GM12878 (cell line): ENCODE results near the gene CLDN9. TPM values are rescaled to one million over a fixed set of nuclear protein-coding genes. Genes with fewer than 3 reads are reported as not detected.
A peak's percentile ranks its signal among the peaks of the same experiment; 100 is the strongest.

ENCODE experiments used
- E2F8 ChIP-seq: fragments of 450-650 bp; IDR thresholded peaks from 2 replicates; pipeline ENCODE4 v1.6.1; 2018; ENCODE audit warnings: mild to moderate bottlenecking, low read depth, moderate library complexity; ENCODE audit not compliant: partially characterized antibody
- EP300 ChIP-seq, 2 experiments: fragments of 150-350 bp in 1 of 2; IDR thresholded peaks; 2 replicates each; pipeline ENCODE4 v1.6.1; 2011 to 2012; ENCODE audit warnings: low read depth in 2 of 2, low read length in 2 of 2, borderline replicate concordance in 1 of 2, improper control_type of control experiment in 1 of 2, inconsistent platforms in 1 of 2; ENCODE audit not compliant: control insufficient read depth in 1 of 2
- FOS ChIP-seq: IDR thresholded peaks from 3 replicates; pipeline ENCODE4 v1.6.1; 2011; ENCODE audit warnings: borderline replicate concordance; ENCODE audit not compliant: insufficient read length; ENCODE audit errors: extremely low read depth
- JUNB ChIP-seq: IDR thresholded peaks from 2 replicates; pipeline ENCODE4 v1.6.1; 2016; ENCODE audit warnings: antibody characterized with exemption, mild to moderate bottlenecking
- RAD21 ChIP-seq: IDR thresholded peaks from 2 replicates; pipeline ENCODE4 v1.6.1; 2011; ENCODE audit warnings: mild to moderate bottlenecking, low read depth, low read length, moderate library complexity; ENCODE audit not compliant: insufficient read depth
- RB1 ChIP-seq: fragments of 450-650 bp; formaldehyde crosslinking; IDR thresholded peaks from 2 replicates; pipeline ENCODE4 v1.6.1; 2017; ENCODE audit warnings: mild to moderate bottlenecking, borderline replicate concordance
- RBBP5 ChIP-seq: fragments of 200-600 bp; sonication (generic); conservative IDR thresholded peaks from 2 replicates; pipeline ENCODE4 v1.6.1; 2016
- RELB ChIP-seq: fragments of 450-650 bp; IDR thresholded peaks from 2 replicates; pipeline ENCODE4 v1.6.1; 2017; ENCODE audit warnings: low read depth, mild to moderate bottlenecking, moderate library complexity
- RUNX3 ChIP-seq: IDR thresholded peaks from 2 replicates; pipeline ENCODE4 v1.6.1; 2012; ENCODE audit warnings: low read length, inconsistent platforms
- SKIL ChIP-seq: fragments of 450-650 bp; IDR thresholded peaks from 2 replicates; pipeline ENCODE4 v1.6.1; 2017; ENCODE audit warnings: mild to moderate bottlenecking, low read depth, inconsistent platforms; ENCODE audit not compliant: poor library complexity, severe bottlenecking
- SUZ12 ChIP-seq: fragments of 200-600 bp; sonication (generic); IDR thresholded peaks from one replicate; pipeline ENCODE4 v1.6.1; 2018; ENCODE audit warnings: antibody characterized with exemption, mild to moderate bottlenecking; ENCODE audit not compliant: unreplicated experiment
- ZBTB33 ChIP-seq: fragments of 450-650 bp; IDR thresholded peaks from 2 replicates; pipeline ENCODE4 v1.6.1; 2017; ENCODE audit warnings: mild to moderate bottlenecking
- polyA plus RNA-seq, 11 experiments: library from polyadenylated mRNA; depleted of rRNA in 4 of 11; unstranded in 6 of 11; stranded (reverse) in 5 of 11; fragments of >200 nt; fragmentation: Nextera tagmentation in 4 of 11; fragmentation: Illumina TruSeq in 1 of 11; extraction: Ambion mirVana in 4 of 11; extraction: Trizol in 1 of 11; gene quantifications; 1 replicate in 1 of 11; 2 replicates in 10 of 11; pipeline versions ENCODE4 v1.2.1 to v1.2.3, GENCODE V29; 2011 to 2016; ENCODE audit warnings: inconsistent platforms in 2 of 11, missing spikeins in 2 of 11, low read depth in 1 of 11
- total RNA-seq, 4 experiments: library from RNA; depleted of rRNA in 3 of 4; stranded (reverse); fragments of >200 nt in 3 of 4; fragmentation: Illumina TruSeq in 1 of 4; extraction: Trizol in 1 of 4; gene quantifications; 2 replicates each; pipeline versions ENCODE4 v1.2.1 to v1.2.3, GENCODE V29; 2013 to 2021

CLDN9 gene
- total and polyA plus RNA-seq, 10 of the 15 experiments (the other 5 are each of a cell fraction or from before 2014, with no cell fraction given) = not detected

- TF ChIP-seq ZBTB33 (no peak), RELB (no peak), E2F8 (no peak), SKIL (no peak), RBBP5 (no peak), FOS (no peak), RUNX3 (peak; percentile 46; the same call in 1 of the 2 replicates), RB1 (0 out of 2 replicates have a peak, but pooled peaks have one; percentile 70), RAD21 (peak; percentile 71), EP300 (IDR thresholded peaks at IDR 0.05; ENCODE audit: borderline replicate concordance in 1 of 2, control insufficient read depth in 1 of 2, low read depth in 2 of 2, low read length in 2 of 2) (no peak), SUZ12 (no peak), JUNB (no peak)
Observed at GRCh38 chr16:2983706-2984136, 29.0 kb upstream of the CLDN9 start (continued).
